Measurements from ENCODE around the gene CRYBG1.
"Not testable (repeated sequence)": the region's sequence is repeated elsewhere in the genome, so short reads cannot be mapped to it uniquely, and the experiment has no call there.

The CRYBG1 gene

GRCh38 chr6:106556368-106556960, 195.9 kb downstream of the CRYBG1 start:
- Histone ChIP-seq H3K27me3 (ENCODE audit: control insufficient read depth, insufficient read depth, low read length) (no peaks in the 10 kb centered on the region), H3K9ac (ENCODE audit: low read length) (no peak overlapping the region), H3K4me1 (ENCODE audit: control insufficient read depth, insufficient read depth, low read length) (no peaks in the 10 kb centered on the region), H3K36me3 (ENCODE audit: control insufficient read depth, insufficient read depth, low read length) (no peaks in the 10 kb centered on the region), H3K9me3 (ENCODE audit: control insufficient read depth, insufficient read depth, low read depth, low read length) (no peaks in the 10 kb centered on the region), H3K27ac (ENCODE audit: low read depth, low read length) (no peak overlapping the region), H3K4me3 (ENCODE audit: low read depth, low read length) (no peak overlapping the region)

- no peak overlapping the region for H3K9ac ChIP-seq (ENCODE audit: low read length)
- H3K27ac ChIP-seq (ENCODE audit: low read depth, low read length): no peak overlapping the region
- H3K9me3 ChIP-seq (ENCODE audit: control insufficient read depth, insufficient read depth, low read depth, low read length): no peaks in the 10 kb centered on the region
- no peak overlapping the region for H3K4me3 ChIP-seq (ENCODE audit: low read depth, low read length)
- no peaks in the 10 kb centered on the region; the same call in 1 of the 2 replicates for H3K4me1 ChIP-seq (ENCODE audit: control insufficient read depth, insufficient read depth, low read length)
- H3K36me3 ChIP-seq (ENCODE audit: control insufficient read depth, insufficient read depth, low read length): no peaks in the 10 kb centered on the region
- no peaks in the 10 kb centered on the region for H3K27me3 ChIP-seq (ENCODE audit: control insufficient read depth, insufficient read depth, low read length)
Observed at GRCh38 chr6:106557837-106558236, 197.3 kb downstream of the CRYBG1 start.

- no peak overlapping the region for H3K4me3 ChIP-seq (ENCODE audit: low read depth, low read length)
- no peaks in the 10 kb centered on the region for H3K27me3 ChIP-seq (ENCODE audit: control insufficient read depth, insufficient read depth, low read length)
- no peaks in the 10 kb centered on the region for H3K36me3 ChIP-seq (ENCODE audit: control insufficient read depth, insufficient read depth, low read length)
- H3K27ac ChIP-seq (ENCODE audit: low read depth, low read length): no peak overlapping the region
- no peaks in the 10 kb centered on the region; the same call in 1 of the 2 replicates for H3K4me1 ChIP-seq (ENCODE audit: control insufficient read depth, insufficient read depth, low read length)
- H3K9ac ChIP-seq (ENCODE audit: low read length): no peak overlapping the region
- no peaks in the 10 kb centered on the region for H3K9me3 ChIP-seq (ENCODE audit: control insufficient read depth, insufficient read depth, low read depth, low read length)
Observed at GRCh38 chr6:106558364-106558763, 197.8 kb downstream of the CRYBG1 start.

GRCh38 chr6:106559659-106560058, 199.1 kb downstream of the CRYBG1 start:
- H3K9me3 ChIP-seq (ENCODE audit: control insufficient read depth, insufficient read depth, low read depth, low read length); H3K27ac ChIP-seq (ENCODE audit: low read depth, low read length); H3K4me3 ChIP-seq (ENCODE audit: low read depth, low read length); H3K9ac ChIP-seq (ENCODE audit: low read length); H3K27me3 ChIP-seq (ENCODE audit: control insufficient read depth, insufficient read depth, low read length); H3K4me1 ChIP-seq (ENCODE audit: control insufficient read depth, insufficient read depth, low read length); H3K36me3 ChIP-seq (ENCODE audit: control insufficient read depth, insufficient read depth, low read length): not testable (repeated sequence)

GRCh38 chr6:106560996-106561685, 200.6 kb downstream of the CRYBG1 start:
- Histone ChIP-seq H3K9ac (ENCODE audit: low read length) (no peak overlapping the region), H3K36me3 (ENCODE audit: control insufficient read depth, insufficient read depth, low read length) (no peaks in the 10 kb centered on the region), H3K27me3 (ENCODE audit: control insufficient read depth, insufficient read depth, low read length) (no peaks in the 10 kb centered on the region), H3K4me1 (ENCODE audit: control insufficient read depth, insufficient read depth, low read length) (peaks cover 8% of the 10 kb centered on the region), H3K9me3 (ENCODE audit: control insufficient read depth, insufficient read depth, low read depth, low read length) (no peaks in the 10 kb centered on the region), H3K27ac (ENCODE audit: low read depth, low read length) (no peak overlapping the region), H3K4me3 (ENCODE audit: low read depth, low read length) (no peak overlapping the region)

- Histone ChIP-seq H3K4me3 (ENCODE audit: low read depth, low read length) (no peak overlapping the region), H3K9me3 (ENCODE audit: control insufficient read depth, insufficient read depth, low read depth, low read length) (no peaks in the 10 kb centered on the region), H3K27ac (ENCODE audit: low read depth, low read length) (no peak overlapping the region), H3K9ac (ENCODE audit: low read length) (no peak overlapping the region), H3K4me1 (ENCODE audit: control insufficient read depth, insufficient read depth, low read length) (peaks cover 8% of the 10 kb centered on the region), H3K36me3 (ENCODE audit: control insufficient read depth, insufficient read depth, low read length) (no peaks in the 10 kb centered on the region), H3K27me3 (ENCODE audit: control insufficient read depth, insufficient read depth, low read length) (no peaks in the 10 kb centered on the region)
Observed at GRCh38 chr6:106561686-106562405, 201.3 kb downstream of the CRYBG1 start.

GRCh38 chr6:106563614-106564013, 203.1 kb downstream of the CRYBG1 start:
- Histone ChIP-seq H3K27me3 (ENCODE audit: control insufficient read depth, insufficient read depth, low read length) (no peaks in the 10 kb centered on the region), H3K36me3 (ENCODE audit: control insufficient read depth, insufficient read depth, low read length) (no peaks in the 10 kb centered on the region), H3K4me1 (ENCODE audit: control insufficient read depth, insufficient read depth, low read length) (peaks cover 8% of the 10 kb centered on the region), H3K27ac (ENCODE audit: low read depth, low read length) (no peak overlapping the region), H3K4me3 (ENCODE audit: low read depth, low read length) (no peak overlapping the region), H3K9ac (ENCODE audit: low read length) (no peak overlapping the region), H3K9me3 (ENCODE audit: control insufficient read depth, insufficient read depth, low read depth, low read length) (no peaks in the 10 kb centered on the region)

- Histone ChIP-seq H3K9me3 (ENCODE audit: control insufficient read depth, insufficient read depth, low read depth, low read length) (no peaks in the 10 kb centered on the region), H3K27ac (ENCODE audit: low read depth, low read length) (no peak overlapping the region), H3K9ac (ENCODE audit: low read length) (no peak overlapping the region), H3K36me3 (ENCODE audit: control insufficient read depth, insufficient read depth, low read length) (0 out of 2 replicates have a peak, but pooled peaks cover 3% of the 10 kb centered on the region), H3K4me1 (ENCODE audit: control insufficient read depth, insufficient read depth, low read length) (peaks cover 8% of the 10 kb centered on the region), H3K4me3 (ENCODE audit: low read depth, low read length) (no peak overlapping the region), H3K27me3 (ENCODE audit: control insufficient read depth, insufficient read depth, low read length) (no peaks in the 10 kb centered on the region)
Observed at GRCh38 chr6:106564476-106564875, 204.0 kb downstream of the CRYBG1 start.

- no peaks in the 10 kb centered on the region for H3K9me3 ChIP-seq (ENCODE audit: control insufficient read depth, insufficient read depth, low read depth, low read length)
- no peaks in the 10 kb centered on the region for H3K27me3 ChIP-seq (ENCODE audit: control insufficient read depth, insufficient read depth, low read length)
- no peak overlapping the region for H3K27ac ChIP-seq (ENCODE audit: low read depth, low read length)
- H3K4me3 ChIP-seq (ENCODE audit: low read depth, low read length): no peak overlapping the region
- no peak overlapping the region for H3K9ac ChIP-seq (ENCODE audit: low read length)
- H3K4me1 ChIP-seq (ENCODE audit: control insufficient read depth, insufficient read depth, low read length): peaks cover 8% of the 10 kb centered on the region
- peaks cover 13% of the 10 kb centered on the region; the same call in 1 of the 2 replicates for H3K36me3 ChIP-seq (ENCODE audit: control insufficient read depth, insufficient read depth, low read length)
Observed at GRCh38 chr6:106568530-106568929, 208.0 kb downstream of the CRYBG1 start.

- H3K36me3 ChIP-seq (ENCODE audit: control insufficient read depth, insufficient read depth, low read length): peaks cover 17% of the 10 kb centered on the region; the same call in 1 of the 2 replicates
- H3K27me3 ChIP-seq (ENCODE audit: control insufficient read depth, insufficient read depth, low read length): no peaks in the 10 kb centered on the region
- no peak overlapping the region for H3K27ac ChIP-seq (ENCODE audit: low read depth, low read length)
- H3K9ac ChIP-seq (ENCODE audit: low read length): no peak overlapping the region
- H3K9me3 ChIP-seq (ENCODE audit: control insufficient read depth, insufficient read depth, low read depth, low read length): no peaks in the 10 kb centered on the region
- peaks cover 3% of the 10 kb centered on the region for H3K4me1 ChIP-seq (ENCODE audit: control insufficient read depth, insufficient read depth, low read length)
- H3K4me3 ChIP-seq (ENCODE audit: low read depth, low read length): no peak overlapping the region
Observed at GRCh38 chr6:106569428-106569827, 208.9 kb downstream of the CRYBG1 start.

- peaks cover 10% of the 10 kb centered on the region; the same call in 1 of the 2 replicates for H3K4me1 ChIP-seq (ENCODE audit: control insufficient read depth, insufficient read depth, low read length)
- H3K36me3 ChIP-seq (ENCODE audit: control insufficient read depth, insufficient read depth, low read length): peaks cover 17% of the 10 kb centered on the region; the same call in 1 of the 2 replicates
- no peak overlapping the region for H3K27ac ChIP-seq (ENCODE audit: low read depth, low read length)
- no peaks in the 10 kb centered on the region for H3K27me3 ChIP-seq (ENCODE audit: control insufficient read depth, insufficient read depth, low read length)
- H3K9me3 ChIP-seq (ENCODE audit: control insufficient read depth, insufficient read depth, low read depth, low read length): no peaks in the 10 kb centered on the region
- no peak overlapping the region for H3K4me3 ChIP-seq (ENCODE audit: low read depth, low read length)
- no peak overlapping the region for H3K9ac ChIP-seq (ENCODE audit: low read length)
Observed at GRCh38 chr6:106572436-106572835, 211.9 kb downstream of the CRYBG1 start.
